Suppressor macrophage treated with lipopolysaccharide for 1 hour (primary cell): ENCODE measurements around the gene PTPRU.
"Not testable (repeated sequence)": the region's sequence is repeated elsewhere in the genome, so short reads cannot be mapped to it uniquely, and the experiment has no call there.

Experiments
- DNase-seq, 3 donors: peaks; one replicate each; pipeline ENCODE4 v3.0.0-alpha.2; 2020 to 2022

Gene PTPRU

DNA sequence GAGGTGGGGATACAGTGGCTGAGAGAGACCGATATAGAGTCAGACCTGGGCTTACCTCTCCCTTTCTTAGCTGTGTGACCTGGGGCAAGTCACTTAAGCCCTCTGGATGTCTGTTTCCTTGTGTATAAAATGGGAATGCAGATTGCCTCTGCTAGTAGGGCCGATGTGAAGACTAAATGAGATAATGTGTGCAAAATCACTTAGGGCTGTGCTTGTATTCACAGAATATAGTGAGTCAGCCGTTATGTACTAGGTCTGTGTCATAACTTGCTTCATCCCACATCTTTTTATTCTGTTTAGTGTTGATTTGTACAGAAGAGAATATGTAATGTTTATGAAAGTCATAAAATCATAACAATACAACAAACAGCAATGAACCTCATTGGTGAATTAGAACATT, 56.0 kb downstream of the PTPRU start:
- no peak for DNase-seq

DNA sequence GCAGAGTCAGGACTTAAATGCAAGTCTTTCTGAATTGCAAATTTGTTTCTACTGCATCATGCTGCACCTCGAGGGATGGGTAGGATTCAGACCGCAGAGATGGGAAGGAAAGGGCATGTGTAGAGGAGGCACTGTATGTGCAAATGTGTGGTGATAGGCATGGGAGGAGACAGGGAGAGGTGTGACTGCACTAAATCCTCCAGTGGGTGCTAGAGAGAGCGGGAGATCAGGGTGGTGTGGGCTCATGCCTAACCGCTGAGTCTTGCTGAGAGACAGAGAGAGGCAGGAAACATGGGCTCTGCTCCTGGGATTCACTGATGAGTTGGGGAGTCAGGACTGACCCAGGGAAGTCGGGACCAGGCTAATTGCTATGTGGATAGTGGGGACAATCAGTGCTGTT, 61.1 kb downstream of the PTPRU start:
- no peak for DNase-seq

GRCh38 chr1:29298246-29298645, 61.9 kb downstream of the PTPRU start:
- no peak for DNase-seq

GRCh38 chr1:29299446-29299845, 63.1 kb downstream of the PTPRU start:
- DNase-seq: no peak

GRCh38 chr1:29301732-29302131, 65.4 kb downstream of the PTPRU start:
- DNase-seq: not testable (repeated sequence)

DNA sequence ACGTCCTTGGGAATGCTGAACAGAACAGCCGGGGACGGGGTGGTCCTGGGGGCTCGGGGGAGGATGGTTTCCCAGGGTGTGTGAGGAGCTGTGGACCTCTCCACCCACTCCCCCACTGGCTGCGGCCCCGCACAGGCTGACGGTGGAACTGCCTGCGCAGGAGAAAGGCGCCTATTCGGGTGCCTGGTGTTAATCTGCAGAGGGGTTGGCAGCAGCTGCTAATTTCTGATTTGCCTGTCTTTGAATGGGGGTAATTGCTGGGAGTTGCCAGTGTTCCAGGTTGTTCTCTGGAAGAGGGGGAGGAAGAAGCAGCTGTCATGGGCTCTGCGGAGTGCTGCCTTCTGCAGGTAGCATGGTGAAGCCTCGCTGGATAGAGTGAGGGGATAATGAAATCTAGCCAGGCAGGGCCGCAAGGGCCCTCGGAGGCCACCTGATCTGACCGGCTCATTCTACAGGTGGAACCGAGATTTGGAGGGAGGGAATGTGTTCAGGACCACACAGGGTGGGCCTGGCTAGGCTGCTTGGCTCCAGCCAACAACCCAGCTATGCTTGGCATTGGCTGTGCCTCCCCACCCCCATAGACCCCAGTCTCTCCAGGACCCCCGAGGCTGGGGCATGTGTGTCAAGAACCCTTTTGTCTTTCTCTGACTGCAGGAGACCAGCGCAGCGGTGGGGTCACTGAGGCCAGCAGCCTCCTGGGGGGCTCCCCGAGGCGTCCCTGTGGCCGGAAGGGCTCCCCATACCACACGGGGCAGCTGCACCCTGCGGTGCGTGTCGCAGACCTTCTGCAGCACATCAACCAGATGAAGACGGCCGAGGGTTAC, 67.1 kb downstream of the PTPRU start:
- no peak for DNase-seq

- no peak for DNase-seq
Measured at GRCh38 chr1:29304025-29304684, 67.8 kb downstream of the PTPRU start.

DNA sequence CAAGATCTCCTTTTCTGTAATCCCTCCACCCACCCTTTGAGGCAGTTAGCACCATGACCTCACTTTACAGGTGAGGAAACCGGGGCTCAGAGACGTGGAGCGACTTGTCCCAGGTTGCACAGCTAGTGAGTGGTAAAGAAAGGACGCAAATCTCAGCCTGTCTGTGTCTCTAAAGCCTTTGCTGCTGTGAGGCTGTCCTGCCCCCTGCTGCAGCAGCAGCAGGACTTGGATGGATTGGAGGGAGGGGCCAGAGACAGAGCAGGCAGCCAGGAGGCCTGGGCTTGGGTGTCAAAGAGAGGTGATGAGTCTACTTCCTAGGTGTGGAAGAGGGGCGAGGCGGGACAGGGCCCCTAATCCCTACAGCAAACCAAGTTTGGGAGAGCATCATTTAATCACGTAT, 69.6 kb downstream of the PTPRU start:
- no peak for DNase-seq

DNA sequence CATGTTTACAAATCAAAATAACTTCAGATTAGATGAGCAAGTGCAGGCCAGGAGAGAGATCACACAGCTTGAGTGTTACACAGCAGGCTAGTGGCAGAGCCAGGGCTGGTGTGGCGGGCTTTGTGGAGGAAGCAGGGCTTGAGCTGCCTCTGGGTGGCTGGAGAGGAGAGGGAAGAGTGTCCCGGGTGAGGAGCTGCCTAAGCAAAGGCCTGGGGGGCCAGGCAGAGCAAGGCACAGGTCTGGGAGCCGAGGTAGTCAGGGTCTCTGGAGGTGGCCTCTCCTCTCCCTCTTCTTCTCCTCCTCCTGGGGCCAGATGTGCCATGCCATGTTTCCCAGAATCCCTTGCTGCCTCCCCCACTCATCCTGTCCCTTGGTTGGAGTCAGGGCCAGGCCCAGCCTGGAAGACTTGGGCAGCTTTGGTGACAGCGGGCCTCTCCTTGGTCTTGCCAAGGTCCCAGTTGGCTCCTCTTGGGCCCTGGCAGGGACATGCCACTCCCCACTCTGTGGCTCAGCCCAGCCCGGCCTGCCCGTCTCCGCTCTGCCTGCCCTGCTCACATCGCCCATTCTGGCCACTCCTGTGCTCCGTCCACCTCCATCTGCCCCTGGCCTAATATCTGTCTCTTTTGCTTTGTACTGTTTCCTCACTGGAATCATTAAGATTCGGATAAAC, 70.3 kb downstream of the PTPRU start:
- no peak for DNase-seq

GRCh38 chr1:29309075-29309474, 72.8 kb downstream of the PTPRU start:
- DNase-seq: no peak

DNA sequence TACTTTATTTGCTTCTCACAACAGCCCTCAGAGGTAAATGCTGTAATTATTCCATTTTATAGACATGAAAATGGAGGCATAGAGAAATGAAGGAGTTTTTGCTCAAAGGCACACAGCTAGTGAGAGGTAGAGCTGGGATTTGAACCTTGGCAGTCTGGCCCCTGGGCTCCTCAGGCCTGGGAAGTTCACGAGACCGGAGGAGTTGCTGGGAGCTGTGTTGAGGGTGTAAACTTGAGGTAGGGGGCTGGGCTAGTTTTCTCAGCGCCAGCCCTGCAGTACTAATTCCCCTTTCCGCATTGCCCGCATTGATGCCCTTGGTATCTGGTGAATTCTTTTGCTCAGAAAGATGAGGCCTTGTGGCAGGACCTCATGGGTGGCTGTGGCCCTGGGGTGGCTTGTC, 73.3 kb downstream of the PTPRU start:
- DNase-seq: no peak

GRCh38 chr1:29310616-29311180, 74.4 kb downstream of the PTPRU start:
- DNase-seq: no peak

DNA sequence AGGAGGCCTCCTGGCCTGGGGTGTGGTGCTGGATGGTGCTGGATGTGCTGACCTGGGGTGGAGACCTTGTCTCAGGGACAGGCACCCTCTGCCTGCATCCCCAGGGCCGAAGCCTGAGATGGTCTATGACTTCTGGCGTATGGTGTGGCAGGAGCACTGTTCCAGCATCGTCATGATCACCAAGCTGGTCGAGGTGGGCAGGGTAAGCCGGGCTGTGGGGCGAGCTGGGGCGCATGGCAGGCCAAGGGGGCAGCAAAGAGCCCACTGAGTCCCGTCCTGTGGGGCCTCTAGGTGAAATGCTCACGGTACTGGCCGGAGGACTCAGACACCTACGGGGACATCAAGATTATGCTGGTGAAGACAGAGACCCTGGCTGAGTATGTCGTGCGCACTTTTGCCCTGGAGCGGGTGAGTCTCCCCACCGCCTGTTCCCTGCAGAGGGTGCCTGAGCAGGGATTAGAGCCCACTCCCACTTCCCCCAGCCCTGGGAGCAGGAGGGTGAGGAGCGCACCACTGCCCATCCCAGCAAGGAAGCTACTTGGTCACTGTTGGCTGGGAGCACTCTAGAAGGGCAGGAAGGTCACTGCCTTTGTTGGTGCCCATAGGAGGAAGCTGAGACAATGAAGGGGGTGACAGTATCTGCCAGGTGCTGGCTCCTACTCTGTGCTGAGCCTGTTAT, 75.2 kb downstream of the PTPRU start:
- no peak for DNase-seq

- DNase-seq: no peak
Measured at GRCh38 chr1:29312469-29313461, 76.4 kb downstream of the PTPRU start.

- DNase-seq: not testable (repeated sequence)
Measured at GRCh38 chr1:29314685-29315084, 78.4 kb downstream of the PTPRU start.

- no peak for DNase-seq
Measured at GRCh38 chr1:29315262-29315661, 78.9 kb downstream of the PTPRU start.

DNA sequence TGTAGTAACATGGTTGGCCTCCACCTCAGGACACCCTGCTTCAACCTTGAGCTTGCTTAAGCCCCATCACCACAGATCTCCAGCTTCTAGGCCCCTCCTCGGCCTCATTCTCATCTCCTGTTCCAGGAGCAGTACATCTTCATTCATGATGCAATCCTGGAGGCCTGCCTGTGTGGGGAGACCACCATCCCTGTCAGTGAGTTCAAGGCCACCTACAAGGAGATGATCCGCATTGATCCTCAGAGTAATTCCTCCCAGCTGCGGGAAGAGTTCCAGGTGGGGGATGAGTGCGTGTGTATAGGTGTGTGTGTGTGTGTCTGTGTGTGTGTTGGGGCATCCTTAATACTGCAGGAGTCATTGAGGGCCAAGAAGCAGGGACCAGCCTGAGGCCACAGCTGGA, 79.6 kb downstream of the PTPRU start:
- no peak for DNase-seq

DNA sequence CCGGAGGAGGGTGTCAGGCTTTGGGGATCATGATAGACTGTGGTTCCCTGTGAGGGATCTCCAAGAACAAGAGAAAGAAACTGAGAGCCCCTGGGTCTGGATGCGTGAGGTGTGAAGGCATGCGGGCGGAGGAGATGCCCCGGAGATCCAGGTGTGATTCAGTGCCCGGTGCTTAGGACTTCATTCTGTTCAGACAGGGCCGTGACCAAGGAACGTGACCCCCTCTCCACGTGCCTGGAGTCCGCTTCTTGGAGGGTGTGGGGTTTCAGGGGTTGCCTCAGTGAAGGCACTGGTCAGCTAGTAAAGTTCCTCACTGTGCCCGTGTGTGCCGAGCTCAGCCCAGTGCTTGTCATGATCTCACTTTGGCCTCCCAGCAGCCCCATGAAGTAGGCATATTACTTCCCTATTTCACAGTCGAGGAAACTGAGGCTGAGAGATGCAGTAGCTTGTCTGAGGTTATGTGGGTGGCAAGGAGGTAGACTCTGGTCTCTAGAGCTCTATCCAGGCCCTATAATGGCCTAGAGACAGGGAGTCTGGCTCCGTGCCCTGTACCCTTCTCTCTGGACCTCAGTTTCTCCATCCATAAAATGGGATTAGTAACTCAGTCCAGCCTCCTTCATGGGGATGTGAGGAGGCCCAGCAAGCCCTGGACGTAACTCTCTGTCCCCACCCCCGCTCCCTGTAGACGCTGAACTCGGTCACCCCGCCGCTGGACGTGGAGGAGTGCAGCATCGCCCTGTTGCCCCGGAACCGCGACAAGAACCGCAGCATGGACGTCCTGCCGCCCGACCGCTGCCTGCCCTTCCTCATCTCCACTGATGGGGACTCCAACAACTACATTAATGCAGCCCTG, 81.0 kb downstream of the PTPRU start:
- no peak for DNase-seq

DNA sequence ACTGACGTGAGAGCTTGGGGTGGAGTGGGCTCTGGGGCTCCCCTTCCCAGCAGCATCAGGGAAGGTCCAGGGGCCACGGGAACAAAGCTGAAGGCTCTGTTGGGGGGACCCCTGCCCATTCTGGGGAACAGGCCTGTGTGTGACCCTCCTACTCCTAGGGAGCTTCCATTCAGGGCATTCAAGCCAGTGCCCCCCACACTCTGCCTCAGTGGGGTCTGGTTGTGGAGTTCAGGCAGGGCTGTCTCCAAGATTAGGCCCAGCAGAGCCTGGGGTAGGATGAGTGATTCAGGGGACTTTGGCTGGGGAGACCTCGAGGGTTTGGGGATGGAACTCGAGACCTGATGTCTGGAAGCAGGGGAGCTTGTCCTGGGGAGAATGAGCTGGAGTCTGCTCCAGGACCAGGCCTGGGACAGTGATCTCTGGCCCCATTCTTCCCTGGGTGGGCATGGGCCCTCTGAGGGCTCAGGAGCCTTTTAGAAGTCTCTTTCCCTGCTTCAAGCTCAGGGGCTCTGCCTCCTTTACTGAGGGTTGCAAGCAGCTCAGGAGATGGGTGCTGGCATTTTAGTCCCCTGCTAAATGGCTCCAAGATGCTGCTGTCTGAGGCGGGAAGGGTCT, 81.7 kb downstream of the PTPRU start:
- DNase-seq: no peak

- DNase-seq: no peak
Measured at GRCh38 chr1:29318724-29319123, 82.4 kb downstream of the PTPRU start.
